NT2/D1 (cell line): Measurements from ENCODE around the gene PHF8.

Source experiments
- YY1 ChIP-seq: IDR thresholded peaks from 2 replicates; pipeline ENCODE4 v1.6.1; 2011; ENCODE audit not compliant: insufficient read length, insufficient read depth
- ZNF274 ChIP-seq: IDR thresholded peaks from 2 replicates; pipeline ENCODE4 v1.6.1; 2011; ENCODE audit warnings: mild to moderate bottlenecking, low read depth, low read length

DNA sequence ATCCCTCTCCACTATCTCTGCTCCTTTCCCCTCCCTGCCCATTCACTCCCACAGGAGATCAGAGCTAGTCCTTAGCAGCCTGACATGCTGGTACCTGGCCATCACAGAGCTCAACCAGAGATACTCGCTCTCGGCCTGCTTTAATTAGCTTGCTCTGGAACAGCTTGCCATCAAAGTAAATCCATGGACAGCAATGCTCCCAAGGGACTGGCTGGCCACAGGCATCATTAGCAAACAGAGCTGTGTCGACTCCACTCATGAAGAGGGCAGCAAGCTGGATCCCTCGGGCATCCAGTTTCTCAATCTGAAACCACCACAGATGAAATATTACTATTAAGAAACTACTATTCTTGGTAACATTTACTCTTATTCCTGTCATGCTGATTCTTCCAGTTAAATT, 43.4 kb upstream of the PHF8 start:
- TF ChIP-seq ZNF274 (no peak), YY1 (no peak)
